Mesothelial cell of epicardium (in vitro differentiated cells): ENCODE data around the gene PIGS. TPM values are rescaled to one million over a fixed set of nuclear protein-coding genes. Genes with fewer than 3 reads are reported as not detected.

ENCODE experiments used
- DNase-seq, 2 experiments: peaks; one replicate each; pipeline ENCODE4 v3.0.0; 2021; ENCODE audit warnings: low spot score in 2 of 2; ENCODE audit not compliant: unreplicated experiment in 2 of 2
- H3K27ac Mint-ChIP-seq: 2 replicates; pipeline ENCODE4 v1.8.0; 2021; ENCODE audit warnings: mixed read lengths
- H3K27me3 Mint-ChIP-seq: 2 replicates; pipeline ENCODE4 v1.8.0; 2021; ENCODE audit warnings: low read depth, mixed read lengths
- H3K36me3 Mint-ChIP-seq: 2 replicates; pipeline ENCODE4 v1.8.0; 2021; ENCODE audit warnings: mixed read lengths
- H3K4me1 Mint-ChIP-seq: 2 replicates; pipeline ENCODE4 v1.8.0; 2021; ENCODE audit warnings: mixed read lengths
- H3K4me3 Mint-ChIP-seq: 2 replicates; pipeline ENCODE4 v1.8.0; 2021; ENCODE audit warnings: mild to moderate bottlenecking, moderate library complexity, mixed read lengths
- H3K9me3 Mint-ChIP-seq: 2 replicates; pipeline ENCODE4 v1.8.0; 2021; ENCODE audit warnings: mixed read lengths
- CTCF ChIP-seq: fragments of 200-600 bp; sonication (generic); IDR thresholded peaks from one replicate; pipeline ENCODE4 v1.5.0; 2021; ENCODE audit warnings: antibody characterized with exemption; ENCODE audit not compliant: unreplicated experiment
- total RNA-seq: library from RNA; stranded (reverse); gene quantifications from 3 replicates; pipeline ENCODE4 v1.2.1, GENCODE V29; 2021

Gene PIGS
- total RNA-seq, 1 donor from 2014 or later = 80.7 TPM

GRCh38 chr17:28505986-28506665 lies 65.2 kb downstream of the PIGS start, which contains the start of gene FOXN1:
Gene FOXN1 (plus strand): TSS chr17:28506348. CDS start chr17:28523970, 17,622 bp downstream.
- Mint-ChIP-seq H3K27me3 (peaks cover 15% of the 10 kb centered on the region), H3K36me3 (no peaks in the 10 kb centered on the region), H3K9me3 (no peaks in the 10 kb centered on the region), H3K4me3 (no peak within 1 kb of the TSS), H3K4me1 (peaks cover 18% of the 10 kb centered on the region), H3K27ac (no peak within 1 kb of the TSS)
- no peak for TF ChIP-seq CTCF
- DNase-seq = no peak

- Mint-ChIP-seq H3K27me3 (peaks cover 3% of the 10 kb centered on the region), H3K9me3 (no peaks in the 10 kb centered on the region), H3K4me3 (no peak overlapping the region), H3K4me1 (peaks cover 24% of the 10 kb centered on the region), H3K27ac (no peak overlapping the region), H3K36me3 (no peaks in the 10 kb centered on the region)
- DNase-seq = no peak
- TF ChIP-seq CTCF = no peak
These were observed 67.9 kb downstream of the PIGS start for GRCh38 chr17:28503420-28503819.

Other genes starting within 250 kb of the PIGS start
- 36.7 to 40.2 TPM (median 39.8 TPM) in 3 replicates for gene IFT20, start 236.1 kb downstream of the PIGS start, total RNA-seq
- gene TNFAIP1, start 235.8 kb downstream of the PIGS start, total RNA-seq = 35.8 to 41.8 TPM (median 37.6 TPM) in 3 replicates
- gene POLDIP2, start 214.0 kb downstream of the PIGS start, total RNA-seq = 60.8 to 61.0 TPM (median 60.9 TPM) in 3 replicates
- gene SEBOX, start 206.3 kb downstream of the PIGS start, total RNA-seq = not detected in 3 replicates
- gene VTN, start 201.2 kb downstream of the PIGS start, total RNA-seq = 0.47 to 0.51 TPM (median 0.50 TPM) in 3 replicates
- 17.3 to 19.0 TPM (median 17.3 TPM) in 3 replicates for gene SARM1, start 199.8 kb downstream of the PIGS start, total RNA-seq
- 13.3 to 15.2 TPM (median 13.5 TPM) in 3 replicates for gene SLC46A1, start 165.3 kb downstream of the PIGS start, total RNA-seq
- not detected in 3 replicates for gene SLC13A2, start 97.9 kb downstream of the PIGS start, total RNA-seq
- 0.34 to 0.42 TPM (median 0.34 TPM) in 3 replicates for gene FOXN1, start 65.2 kb downstream of the PIGS start, total RNA-seq
- 61.0 to 66.2 TPM (median 61.2 TPM) in 3 replicates for gene UNC119, start 18.9 kb downstream of the PIGS start, total RNA-seq
- gene ALDOC, start 5.4 kb upstream of the PIGS start, total RNA-seq = 22.6 to 24.6 TPM (median 22.6 TPM) in 3 replicates
- 32.1 to 45.2 TPM (median 42.0 TPM) in 3 replicates for gene SPAG5, start 27.5 kb upstream of the PIGS start, total RNA-seq
- 24.0 to 31.3 TPM (median 26.3 TPM) in 3 replicates for gene RSKR, start 42.7 kb upstream of the PIGS start, total RNA-seq
- 155 to 162 TPM (median 157 TPM) in 3 replicates for gene BLTP2, start 73.6 kb upstream of the PIGS start, total RNA-seq
- gene SDF2, start 90.4 kb upstream of the PIGS start, total RNA-seq = 51.0 to 57.9 TPM (median 56.6 TPM) in 3 replicates
- 82.7 to 91.8 TPM (median 89.0 TPM) in 3 replicates for gene SUPT6H, start 90.7 kb upstream of the PIGS start, total RNA-seq
- gene PROCA1, start 140.4 kb upstream of the PIGS start, total RNA-seq = 9.2 to 11.7 TPM (median 10.4 TPM) in 3 replicates
- 172 to 181 TPM (median 178 TPM) in 3 replicates for gene RAB34, start 146.3 kb upstream of the PIGS start, total RNA-seq
- 1,669 to 1,804 TPM (median 1,792 TPM) in 3 replicates for gene RPL23A, start 148.5 kb upstream of the PIGS start, total RNA-seq
- 2.3 to 3.8 TPM (median 3.3 TPM) in 3 replicates for gene TLCD1, start 154.7 kb upstream of the PIGS start, total RNA-seq
- 5.2 to 7.6 TPM (median 5.9 TPM) in 3 replicates for gene NEK8, start 157.3 kb upstream of the PIGS start, total RNA-seq
- 252 to 259 TPM (median 254 TPM) in 3 replicates for gene TRAF4, start 172.5 kb upstream of the PIGS start, total RNA-seq